GM18868 (cell line): Measurements from ENCODE around the gene OR6Y1.

ENCODE experiments used
- ATAC-seq: cut with Tn5 transposase; IDR thresholded peaks from one replicate; pipeline ENCODE4 v1.9.1; 2021; ENCODE audit warnings: mild to moderate bottlenecking, moderate library complexity; ENCODE audit not compliant: unreplicated experiment

OR6Y1 gene, protein sequence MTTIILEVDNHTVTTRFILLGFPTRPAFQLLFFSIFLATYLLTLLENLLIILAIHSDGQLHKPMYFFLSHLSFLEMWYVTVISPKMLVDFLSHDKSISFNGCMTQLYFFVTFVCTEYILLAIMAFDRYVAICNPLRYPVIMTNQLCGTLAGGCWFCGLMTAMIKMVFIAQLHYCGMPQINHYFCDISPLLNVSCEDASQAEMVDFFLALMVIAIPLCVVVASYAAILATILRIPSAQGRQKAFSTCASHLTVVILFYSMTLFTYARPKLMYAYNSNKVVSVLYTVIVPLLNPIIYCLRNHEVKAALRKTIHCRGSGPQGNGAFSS

DNA sequence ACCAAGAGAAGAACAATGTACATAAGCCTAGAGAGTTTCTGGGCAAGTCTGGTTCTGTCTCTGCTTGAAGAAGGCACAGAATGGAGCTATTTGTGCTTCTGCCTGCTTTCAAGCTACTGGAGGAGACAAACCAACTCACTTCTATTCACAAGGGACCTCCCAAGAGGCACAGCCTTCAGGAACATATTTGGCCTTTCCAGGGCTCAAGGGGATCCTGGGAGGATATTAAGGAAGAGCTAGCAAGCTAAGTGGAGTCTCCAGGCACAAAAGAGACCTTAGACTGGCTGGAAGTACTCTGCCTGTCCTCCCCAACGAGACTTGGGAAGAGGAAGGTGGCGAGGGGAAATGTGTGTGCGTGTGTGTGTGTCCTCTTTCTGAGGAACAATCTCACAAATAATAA lies at the start of gene OR6Y1:
TSS of gene OR6Y1 (minus strand) at position 54 of the 400 bp plus-strand sequence. CDS start 6,300 bp downstream, outside the sequence.
- no peak for ATAC-seq

DNA sequence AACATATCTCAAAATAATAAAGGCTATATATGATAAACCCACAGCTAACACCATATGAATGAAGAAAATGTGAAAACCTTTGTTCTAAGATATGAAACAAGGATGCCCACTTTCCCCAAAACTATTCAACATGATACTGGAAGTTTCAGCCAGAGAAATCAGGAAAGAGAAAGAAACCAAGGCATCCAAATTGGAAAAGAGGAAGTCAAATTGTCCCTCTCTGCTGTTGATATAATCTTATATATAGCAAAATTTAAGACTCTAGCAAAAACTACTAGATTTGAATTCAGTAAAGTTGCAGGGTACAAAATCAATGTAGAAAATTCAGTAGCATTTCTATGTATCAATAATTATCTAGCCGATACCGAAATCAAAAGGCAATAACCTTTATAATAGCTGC lies 46.5 kb upstream of the OR6Y1 start:
- no peak for ATAC-seq

DNA sequence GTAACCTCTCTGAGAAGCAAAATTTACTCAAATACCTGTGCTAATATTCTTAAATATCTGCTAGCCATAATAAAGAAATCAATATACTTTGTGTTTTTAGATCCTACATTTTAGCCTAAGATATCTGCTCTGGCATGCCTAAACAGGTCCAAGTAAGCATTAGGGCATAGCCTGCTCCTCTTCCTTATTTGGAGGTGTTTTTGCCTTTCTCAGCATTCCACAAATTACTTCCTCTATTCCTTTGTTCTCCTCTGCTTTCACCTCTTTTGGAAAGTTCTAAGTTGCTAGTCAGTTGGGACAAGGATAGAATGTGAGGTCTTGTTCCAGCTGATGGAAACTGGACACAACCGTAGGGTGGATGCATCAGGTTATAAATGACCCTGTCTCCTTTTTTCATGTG lies 32.7 kb upstream of the OR6Y1 start:
- ATAC-seq = no peak

DNA sequence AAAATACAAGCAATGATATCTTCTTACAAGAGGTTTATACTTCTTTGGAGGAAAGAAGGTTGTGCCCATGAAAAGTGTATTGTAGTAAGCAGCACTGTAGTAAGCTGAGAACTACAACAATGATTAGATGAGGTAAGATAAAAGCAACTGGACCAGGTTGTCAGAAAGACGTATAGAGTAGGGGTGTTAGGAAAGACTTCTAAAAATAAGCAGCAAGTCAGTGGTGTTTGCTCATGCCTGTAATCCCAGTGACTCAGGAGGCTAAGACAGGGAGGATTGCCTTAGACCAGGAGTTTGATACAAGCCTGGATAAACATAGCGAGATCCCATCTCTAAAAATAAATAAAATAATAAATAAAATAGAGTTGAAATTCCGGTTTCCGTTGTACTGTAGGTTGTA lies 29.8 kb upstream of the OR6Y1 start:
- no peak for ATAC-seq

DNA sequence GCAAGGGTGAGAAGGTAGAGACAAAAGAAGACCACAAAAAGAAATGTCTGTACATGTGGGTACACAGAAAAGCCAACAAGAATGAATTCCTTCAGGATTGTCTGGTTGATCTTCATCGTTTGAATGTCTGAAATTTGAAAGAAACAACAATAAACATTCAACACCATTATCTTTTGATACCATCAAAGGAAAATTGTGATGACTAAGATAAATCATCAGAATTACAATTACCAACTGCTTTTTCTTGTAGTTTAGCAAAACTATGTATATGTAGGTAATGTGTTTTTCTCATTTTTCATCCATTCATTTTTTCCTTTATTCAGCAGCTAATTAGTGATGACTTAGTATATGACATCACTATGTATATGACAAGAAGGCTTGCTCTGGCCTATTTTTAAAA lies 25.5 kb upstream of the OR6Y1 start, which contains the start of gene OR10X1:
TSS of gene OR10X1 (minus strand) at position 167 of the 400 bp plus-strand sequence. CDS start at position 167, 0 bp downstream.
- no peak for ATAC-seq

DNA sequence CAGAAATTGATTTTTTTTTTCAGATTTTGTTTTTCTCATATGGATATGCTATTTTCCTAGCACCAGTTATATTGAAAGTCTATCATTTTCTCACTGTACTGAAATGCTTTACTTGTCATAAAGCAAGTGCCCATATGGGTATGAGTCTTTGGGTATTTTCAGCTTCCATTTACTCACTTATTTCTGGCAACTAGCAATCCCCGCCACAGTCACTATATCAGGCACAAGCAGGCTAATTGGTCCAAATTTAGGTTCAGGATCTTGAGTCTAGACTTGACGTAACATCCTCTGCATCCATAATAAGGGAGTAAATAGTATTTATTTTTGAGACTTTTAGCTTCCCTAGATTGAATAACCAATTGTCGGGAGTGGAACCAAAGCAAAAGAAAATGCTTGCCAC lies 23.4 kb upstream of the OR6Y1 start:
- no peak for ATAC-seq

DNA sequence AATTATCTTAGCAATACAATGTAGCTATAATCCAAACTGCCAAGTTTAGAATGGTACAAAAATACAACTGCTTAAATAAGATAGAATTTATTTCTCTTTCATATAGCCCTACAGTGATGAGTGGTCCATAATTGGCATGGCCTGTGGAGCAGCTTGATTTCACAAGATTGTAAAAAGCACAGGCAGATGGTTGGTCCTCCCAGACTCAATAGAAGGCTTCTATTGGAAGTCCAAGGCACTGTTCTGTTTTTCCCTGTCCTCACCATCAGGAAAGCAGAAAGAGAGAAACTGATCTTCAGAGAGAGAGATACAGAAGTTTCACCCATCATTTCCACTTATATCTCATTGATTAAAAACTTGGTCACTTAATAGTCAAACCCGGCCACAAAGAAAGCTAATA lies 18.0 kb upstream of the OR6Y1 start:
- no peak for ATAC-seq

DNA sequence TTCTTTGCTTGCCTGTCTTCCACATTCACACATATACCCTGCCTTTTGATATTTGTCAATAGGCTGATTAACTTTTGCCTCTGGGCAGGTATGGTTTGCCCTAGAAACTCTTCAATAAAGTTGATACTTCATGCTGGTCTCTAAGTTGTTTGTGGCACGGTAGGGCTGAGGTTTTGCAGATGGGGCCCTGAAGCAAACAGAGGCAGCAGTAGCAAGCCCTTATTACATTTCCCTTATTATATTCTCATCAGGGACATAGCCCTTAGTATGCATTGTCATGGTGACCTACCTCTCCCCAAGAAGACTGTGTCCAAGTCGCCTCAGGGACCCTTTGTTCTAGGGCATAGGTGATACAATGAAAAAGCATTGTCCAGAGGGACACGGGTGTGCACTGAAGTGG lies 16.3 kb upstream of the OR6Y1 start, which contains the start of gene OR6P1:
TSS of gene OR6P1 (minus strand) at position 101 of the 400 bp plus-strand sequence. CDS start 6,976 bp downstream, outside the sequence.
- ATAC-seq = no peak

DNA sequence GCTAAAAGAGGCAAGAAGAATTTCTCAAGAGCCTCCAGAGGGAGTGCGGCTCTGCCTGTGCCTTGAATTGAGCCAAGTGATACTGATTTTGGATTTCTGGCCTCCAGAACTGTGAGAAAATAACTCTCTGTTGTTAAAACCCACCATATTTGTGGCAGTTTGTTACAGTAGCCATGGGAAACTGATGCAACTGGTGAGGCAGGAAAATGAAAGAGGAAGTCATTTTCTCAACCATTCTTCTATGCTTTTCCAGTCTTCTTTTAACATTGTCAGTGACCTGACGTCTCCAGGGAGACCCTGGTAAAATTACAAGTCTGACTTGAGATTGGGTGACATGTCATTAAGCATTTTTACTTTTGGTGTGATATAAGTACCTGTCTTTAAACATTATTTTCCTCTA lies 10.4 kb upstream of the OR6Y1 start:
- no peak for ATAC-seq

DNA sequence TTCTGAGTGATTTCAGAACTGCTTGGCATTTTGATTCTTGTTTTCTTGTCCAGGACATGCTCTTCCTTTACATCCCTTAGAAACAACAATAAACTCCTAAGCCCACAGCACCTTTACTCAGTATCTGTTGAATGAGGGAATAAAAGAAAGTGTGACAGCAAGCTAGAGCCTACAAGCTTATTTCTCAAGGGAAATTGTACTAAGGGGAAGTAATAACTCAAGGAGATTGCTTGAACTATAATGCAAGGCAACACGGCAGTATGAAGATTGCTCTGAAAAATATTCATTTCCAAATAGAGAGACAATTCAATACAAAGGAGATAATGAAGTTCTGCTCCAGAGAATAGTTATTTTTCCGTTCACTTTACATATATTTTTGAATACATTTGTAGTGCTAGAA lies 9.6 kb upstream of the OR6Y1 start:
- ATAC-seq = no peak

DNA sequence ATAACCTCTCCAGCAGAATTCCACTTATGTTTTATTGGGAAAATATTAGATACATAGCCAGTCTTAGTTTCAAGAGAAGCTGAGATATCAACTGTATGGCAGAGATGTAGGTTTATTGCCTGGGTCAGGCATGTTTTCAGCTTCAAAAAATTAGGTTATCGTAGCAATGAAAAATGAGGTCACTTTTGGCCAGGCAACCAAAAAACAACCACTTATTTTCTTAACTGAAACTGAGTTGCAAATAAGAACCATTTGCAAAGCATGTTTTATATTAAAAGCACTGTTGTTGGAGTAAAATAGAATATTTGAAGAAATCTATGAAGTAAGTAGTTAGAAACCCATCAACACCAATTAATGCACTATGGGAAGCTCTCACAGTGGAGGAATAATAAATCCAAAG lies 5.5 kb upstream of the OR6Y1 start:
- ATAC-seq = no peak

DNA sequence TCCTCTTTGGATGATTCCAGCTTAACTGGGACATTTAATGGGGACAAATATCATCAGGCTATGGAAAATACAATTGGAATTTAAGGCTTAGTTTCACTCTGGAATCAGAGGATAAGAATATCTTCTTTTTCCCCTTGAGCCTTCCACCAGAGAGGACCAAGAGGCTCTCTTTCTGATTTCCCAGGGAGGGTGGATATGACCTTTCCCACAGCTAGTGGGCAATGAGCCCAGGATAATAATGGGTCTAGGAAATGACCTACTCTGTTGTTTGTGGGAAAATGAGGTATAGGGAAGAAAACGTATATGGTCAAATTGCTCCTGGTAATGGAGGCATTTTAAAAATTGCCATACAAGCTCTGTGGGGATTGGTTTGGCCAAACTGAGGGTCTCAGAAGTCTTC lies 1.9 kb downstream of the OR6Y1 start:
- no peak for ATAC-seq

DNA sequence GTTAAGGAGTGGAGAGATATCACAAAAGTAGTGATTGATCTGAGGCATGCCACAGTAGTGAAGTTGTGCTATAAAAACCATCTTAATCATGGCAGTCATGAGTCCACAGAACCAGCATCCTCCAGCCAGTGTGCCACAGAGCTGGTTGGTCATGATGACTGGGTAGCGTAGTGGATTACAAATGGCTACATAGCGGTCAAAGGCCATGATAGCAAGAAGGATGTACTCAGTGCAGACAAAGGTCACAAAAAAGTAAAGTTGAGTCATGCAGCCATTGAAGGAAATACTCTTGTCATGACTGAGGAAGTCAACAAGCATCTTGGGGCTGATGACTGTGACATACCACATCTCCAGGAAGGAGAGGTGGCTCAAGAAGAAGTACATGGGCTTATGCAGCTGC lies 6.7 kb downstream of the OR6Y1 start:
- no peak for ATAC-seq

DNA sequence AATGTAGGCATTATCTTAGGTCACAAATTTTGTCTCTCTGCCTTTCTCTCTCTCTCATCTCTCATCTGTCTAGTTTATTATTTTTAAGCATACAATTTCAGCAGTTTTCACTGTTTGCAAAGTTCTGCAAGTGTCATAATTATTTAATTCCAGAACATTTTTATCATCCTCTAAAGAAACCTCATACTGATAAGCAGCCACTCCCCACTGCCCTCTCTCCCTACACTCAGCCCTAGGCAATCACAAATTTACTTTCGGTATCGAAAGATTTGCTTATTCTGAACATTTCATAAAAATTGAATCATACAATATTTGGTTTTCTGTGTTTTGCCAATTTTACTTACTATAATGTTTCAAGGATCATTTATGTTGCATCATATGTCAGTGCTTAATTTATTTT lies 16.6 kb downstream of the OR6Y1 start:
- ATAC-seq = no peak

DNA sequence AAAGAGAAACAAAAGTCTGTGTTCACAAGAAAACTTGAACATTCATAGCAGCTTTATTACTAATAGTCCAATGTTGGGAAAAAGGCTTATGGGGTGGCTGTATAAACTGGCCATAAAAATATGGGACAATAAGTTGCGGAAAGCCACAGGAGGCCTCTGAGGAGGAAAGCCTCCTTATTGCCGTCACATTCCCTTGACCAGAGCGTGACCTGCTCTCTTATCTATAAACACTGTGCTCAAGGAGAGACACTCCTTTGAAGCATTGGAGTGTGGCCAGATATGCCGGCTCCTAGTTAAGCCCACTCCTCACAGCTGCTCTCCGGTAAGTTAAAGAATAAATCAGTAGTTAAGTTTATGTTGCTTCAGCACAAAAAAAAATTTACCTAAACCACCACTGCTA lies 19.7 kb downstream of the OR6Y1 start:
- no peak for ATAC-seq

DNA sequence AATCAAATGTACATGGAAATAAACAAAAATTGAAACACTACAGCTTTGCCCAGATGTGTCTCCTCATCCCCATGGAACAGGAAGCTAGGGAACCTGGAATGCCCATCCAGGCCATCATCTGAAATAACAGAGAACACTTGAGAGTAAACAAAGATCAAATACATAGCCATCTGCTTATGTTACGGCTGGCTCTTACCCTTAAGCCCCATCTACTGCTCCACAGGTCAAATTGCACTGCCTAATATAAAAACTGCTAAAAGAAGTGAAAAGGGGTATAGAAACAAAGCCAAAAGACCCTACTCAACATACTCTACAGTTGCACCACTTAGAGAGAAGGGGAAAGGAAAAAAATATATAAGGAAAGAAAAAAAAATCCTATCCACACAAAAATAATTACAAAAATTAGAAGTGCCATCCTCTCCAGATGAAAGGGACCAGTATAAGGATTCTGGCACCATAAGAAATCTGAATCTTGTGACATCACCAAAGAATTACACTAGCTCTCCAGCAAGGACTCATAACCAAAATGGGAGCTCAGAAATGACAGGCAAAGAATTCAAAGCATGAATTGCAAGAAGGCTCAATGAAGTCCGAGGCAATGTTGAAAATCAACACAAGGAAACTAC lies 26.9 kb downstream of the OR6Y1 start:
- peak; percentile 67 for ATAC-seq

DNA sequence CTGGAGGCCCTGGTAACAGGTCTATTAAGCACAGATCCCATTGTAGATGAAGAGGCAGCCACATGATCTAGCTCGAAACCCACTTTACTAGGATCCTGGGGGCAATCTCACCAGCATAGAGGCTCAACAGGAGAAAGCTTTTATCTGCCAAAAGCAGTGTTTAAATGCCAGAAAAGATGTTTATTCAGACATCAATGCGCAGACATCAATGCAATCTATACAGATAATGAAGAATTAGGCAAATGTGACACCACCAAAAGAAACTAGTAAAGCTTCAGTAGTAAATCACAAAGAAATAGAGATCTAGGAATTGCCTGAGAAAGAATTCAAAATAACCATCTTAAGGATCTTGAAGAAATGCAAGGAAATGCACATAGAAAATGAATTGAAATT lies 32.5 kb downstream of the OR6Y1 start:
- no peak for ATAC-seq

DNA sequence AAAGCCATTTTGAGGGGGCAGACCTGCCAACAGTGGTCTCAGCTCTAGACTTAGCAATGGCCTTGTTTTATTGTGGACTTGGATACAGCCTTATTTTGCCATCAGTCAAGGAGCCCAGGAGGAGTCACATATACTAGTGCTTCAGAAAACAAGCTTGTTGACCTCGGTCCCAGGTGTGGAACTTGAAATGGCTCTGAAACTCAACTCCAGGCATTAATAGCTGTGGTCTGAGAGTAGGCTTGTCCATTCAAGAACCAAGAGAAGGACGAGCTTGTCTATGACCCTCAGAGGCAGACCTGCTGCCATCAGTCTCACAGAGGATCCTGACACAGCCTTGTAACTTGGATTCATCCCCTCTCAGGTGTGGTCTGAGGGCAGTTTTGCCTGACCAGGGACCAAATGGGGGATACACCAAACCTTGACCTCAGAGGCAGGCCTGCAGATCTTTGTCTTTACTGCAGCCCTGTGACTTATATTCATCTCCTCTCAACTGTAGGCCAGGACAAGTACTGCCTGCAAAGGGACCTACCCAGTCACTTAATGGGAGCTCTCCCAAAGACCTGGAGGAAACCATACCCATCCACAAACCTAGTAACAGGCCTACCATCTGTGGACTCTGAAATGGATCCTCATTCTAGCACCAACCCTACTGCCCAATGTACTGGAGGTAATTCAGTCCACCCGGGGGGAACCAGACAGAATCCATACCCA lies 33.1 kb downstream of the OR6Y1 start:
- ATAC-seq = no peak

DNA sequence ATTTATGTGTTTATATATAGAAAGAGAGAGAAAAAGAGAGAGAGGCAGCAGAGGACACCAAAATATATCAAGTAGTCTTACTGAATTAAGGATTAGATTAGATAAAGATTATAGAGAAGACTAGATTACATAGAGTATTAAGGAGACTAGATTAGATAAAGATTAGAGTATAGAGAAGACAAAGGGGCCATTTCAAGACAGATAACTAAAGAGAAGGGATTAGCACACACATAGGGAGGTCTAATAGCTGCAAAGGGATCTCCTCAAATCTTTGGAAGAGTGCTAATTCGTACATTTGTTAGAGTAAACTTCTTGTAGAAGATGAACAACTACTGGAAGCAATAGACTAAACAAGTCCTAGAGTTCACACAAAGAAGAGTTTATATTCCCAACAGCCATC lies 34.2 kb downstream of the OR6Y1 start:
- no peak for ATAC-seq

DNA sequence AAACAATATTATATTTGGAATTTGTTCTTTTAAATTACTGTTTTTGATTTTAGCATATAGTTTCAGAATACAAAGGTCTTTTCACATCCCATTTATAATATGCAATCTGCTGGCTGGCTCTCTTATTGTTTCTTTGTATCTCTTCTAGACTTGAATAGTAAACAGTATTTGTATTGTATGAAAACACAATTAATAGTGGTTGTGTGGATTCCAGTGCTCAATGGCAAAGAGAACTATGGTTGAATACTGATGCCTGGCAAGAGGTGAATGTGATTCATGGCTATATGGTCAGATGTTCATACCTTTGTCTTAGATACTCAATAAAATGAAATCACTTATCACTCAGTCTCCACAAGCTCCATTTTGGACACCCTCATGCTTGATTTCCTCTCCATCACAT lies 37.2 kb downstream of the OR6Y1 start:
- no peak for ATAC-seq

DNA sequence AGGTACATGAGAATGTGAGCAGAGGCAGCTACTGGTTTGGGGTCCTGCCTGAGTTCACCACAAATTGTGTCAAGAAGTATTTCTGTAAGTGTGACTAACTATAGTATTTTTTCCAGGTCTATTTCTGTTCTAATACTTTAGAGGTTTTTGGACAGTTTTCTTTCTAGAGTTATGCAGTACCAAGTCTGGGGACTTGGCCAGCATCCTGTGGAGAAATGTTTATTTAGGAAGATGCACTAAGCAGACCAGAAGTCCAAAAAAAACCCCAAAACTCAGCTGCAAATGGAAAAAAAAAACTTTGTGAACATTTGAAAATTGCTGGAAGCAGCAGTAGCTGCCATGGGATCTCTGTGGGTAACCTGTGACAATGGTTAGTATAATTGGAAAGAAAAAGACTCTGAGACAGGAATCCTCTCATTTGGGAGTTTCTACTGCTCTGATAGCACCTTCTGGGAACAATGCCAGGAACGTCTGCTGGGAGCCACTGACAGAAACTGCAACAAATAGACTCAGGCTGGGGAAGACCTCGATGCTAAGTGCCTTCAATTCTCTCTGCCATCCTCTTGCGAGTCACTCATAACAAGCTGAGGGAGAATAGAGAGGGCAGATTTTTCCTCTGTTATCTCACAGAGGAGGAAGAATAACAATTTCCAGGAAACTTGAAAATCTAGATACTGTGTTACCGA lies 44.6 kb downstream of the OR6Y1 start:
- ATAC-seq = no peak
